Loucy (cell line): Measurements from ENCODE around the gene PTMA.
A peak's percentile ranks its signal among the peaks of the same experiment; 100 is the strongest.

ENCODE experiments used
- H2AFZ ChIP-seq: fragments of 200-600 bp; sonication (generic); 2 replicates; pipeline ENCODE4 v1.6.0; 2016; ENCODE audit warnings: antibody characterized with exemption, mild to moderate bottlenecking, low read length, moderate library complexity
- H3F3A ChIP-seq: fragments of 200-600 bp; 2 replicates; pipeline ENCODE4 v1.6.0; 2016; ENCODE audit warnings: antibody characterized with exemption, low read depth, mild to moderate bottlenecking
- H3K27me3 ChIP-seq: fragments of 200-600 bp; sonication (generic); 2 replicates; pipeline ENCODE4 v1.6.1; 2014; ENCODE audit warnings: low read length, mild to moderate bottlenecking; ENCODE audit not compliant: insufficient read depth, poor library complexity, severe bottlenecking
- H3K36me3 ChIP-seq: fragments of 200-600 bp; sonication (generic); 2 replicates; pipeline ENCODE4 v1.6.1; 2016; ENCODE audit warnings: low read length; ENCODE audit not compliant: insufficient read depth
- H3K4me1 ChIP-seq: fragments of 200-600 bp; sonication (generic); 2 replicates; pipeline ENCODE4 v1.5.1; 2014; ENCODE audit warnings: low read length, mild to moderate bottlenecking; ENCODE audit not compliant: insufficient read depth, poor library complexity, severe bottlenecking
- H3K4me2 ChIP-seq: fragments of 200-600 bp; sonication (generic); 2 replicates; pipeline ENCODE4 v1.6.0; 2014; ENCODE audit warnings: antibody characterized with exemption, low read length, low read depth, mild to moderate bottlenecking; ENCODE audit not compliant: poor library complexity, severe bottlenecking
- H3K4me3 ChIP-seq: fragments of 200-600 bp; sonication (generic); 2 replicates; pipeline ENCODE4 v1.5.1; 2014; ENCODE audit warnings: low read length, mild to moderate bottlenecking, mixed read lengths; ENCODE audit not compliant: poor library complexity, severe bottlenecking
- H3K79me2 ChIP-seq: fragments of 200-600 bp; sonication (generic); 2 replicates; pipeline ENCODE4 v1.6.1; 2014; ENCODE audit warnings: low read length; ENCODE audit not compliant: insufficient read depth
- H3K9ac ChIP-seq: fragments of 200-600 bp; sonication (generic); 2 replicates; pipeline ENCODE4 v1.6.0; 2014; ENCODE audit warnings: mild to moderate bottlenecking, low read depth, low read length, moderate library complexity; ENCODE audit not compliant: poor library complexity, severe bottlenecking
- H3K9me2 ChIP-seq: fragments of 200-600 bp; sonication (generic); replicated peaks from 2 replicates; pipeline ENCODE4 v1.6.1; 2016; ENCODE audit warnings: low read depth, low read length, mixed read lengths
- H3K9me3 ChIP-seq: fragments of 200-600 bp; sonication (generic); 2 replicates; pipeline ENCODE4 v1.6.1; 2014; ENCODE audit warnings: mild to moderate bottlenecking, antibody characterized with exemption, low read length, low read depth; ENCODE audit not compliant: insufficient read depth
- H4K20me1 ChIP-seq: fragments of 200-600 bp; sonication (generic); 2 replicates; pipeline ENCODE4 v1.6.0; 2014; ENCODE audit warnings: antibody characterized with exemption, low read length, mild to moderate bottlenecking; ENCODE audit not compliant: insufficient read depth, poor library complexity, severe bottlenecking
- EZH2phosphoT487 ChIP-seq: fragments of 200-600 bp; IDR thresholded peaks from 2 replicates; pipeline ENCODE4 v1.6.1; 2018; ENCODE audit warnings: antibody characterized with exemption, mild to moderate bottlenecking, moderate library complexity, borderline replicate concordance
- TF ChIP-seq, protein P1 (sequence below): fragments of 200-600 bp; sonication (generic); conservative IDR thresholded peaks from 2 replicates; pipeline ENCODE4 v1.5.1; 2014; ENCODE audit warnings: mild to moderate bottlenecking, antibody characterized with exemption, low read length

Gene PTMA

DNA sequence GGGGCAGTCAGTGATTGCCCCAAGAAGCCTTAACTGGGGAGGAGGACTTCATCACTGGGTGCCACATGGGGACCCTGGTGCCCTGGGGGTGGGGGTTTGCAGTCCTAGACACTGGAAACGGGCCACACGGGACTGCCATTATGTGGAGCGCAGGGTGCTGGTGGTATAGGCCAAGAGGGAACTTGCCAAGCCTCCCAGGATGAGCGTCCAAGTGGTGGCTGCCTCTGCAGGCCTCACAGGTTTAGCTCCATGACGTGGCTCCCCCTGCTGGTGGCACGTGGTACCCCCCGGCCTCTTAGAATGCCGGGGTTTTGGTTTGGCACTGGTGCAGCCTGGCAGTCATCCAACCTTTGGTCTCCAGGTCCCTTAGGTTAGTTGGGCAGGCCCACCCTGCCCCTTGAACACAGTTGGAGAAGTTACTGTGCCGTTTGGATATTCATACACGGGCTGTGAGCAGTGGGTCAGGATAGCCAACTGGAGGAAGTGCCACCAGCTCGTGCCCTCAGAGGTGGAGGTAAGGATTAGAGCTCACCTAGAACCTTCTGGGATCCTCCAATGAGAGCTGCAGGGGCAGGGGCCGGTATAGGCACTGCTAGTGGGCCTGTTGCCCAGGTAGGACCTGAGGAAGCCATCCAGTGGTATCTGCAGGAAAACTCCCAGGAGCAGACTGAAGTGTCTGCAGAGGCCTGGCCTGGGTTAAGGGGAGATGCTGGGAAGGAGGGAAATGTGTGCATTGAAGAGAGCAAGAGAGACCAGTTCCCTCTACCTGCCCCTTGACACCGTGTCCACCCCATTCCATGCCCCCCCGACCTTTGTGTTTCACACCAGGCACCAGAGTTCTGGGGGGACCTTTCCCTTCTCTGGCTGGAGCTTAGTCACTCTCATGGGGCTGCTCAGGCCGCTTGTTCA, 5.7 kb downstream of the PTMA start:
- TF ChIP-seq, protein P1, sequence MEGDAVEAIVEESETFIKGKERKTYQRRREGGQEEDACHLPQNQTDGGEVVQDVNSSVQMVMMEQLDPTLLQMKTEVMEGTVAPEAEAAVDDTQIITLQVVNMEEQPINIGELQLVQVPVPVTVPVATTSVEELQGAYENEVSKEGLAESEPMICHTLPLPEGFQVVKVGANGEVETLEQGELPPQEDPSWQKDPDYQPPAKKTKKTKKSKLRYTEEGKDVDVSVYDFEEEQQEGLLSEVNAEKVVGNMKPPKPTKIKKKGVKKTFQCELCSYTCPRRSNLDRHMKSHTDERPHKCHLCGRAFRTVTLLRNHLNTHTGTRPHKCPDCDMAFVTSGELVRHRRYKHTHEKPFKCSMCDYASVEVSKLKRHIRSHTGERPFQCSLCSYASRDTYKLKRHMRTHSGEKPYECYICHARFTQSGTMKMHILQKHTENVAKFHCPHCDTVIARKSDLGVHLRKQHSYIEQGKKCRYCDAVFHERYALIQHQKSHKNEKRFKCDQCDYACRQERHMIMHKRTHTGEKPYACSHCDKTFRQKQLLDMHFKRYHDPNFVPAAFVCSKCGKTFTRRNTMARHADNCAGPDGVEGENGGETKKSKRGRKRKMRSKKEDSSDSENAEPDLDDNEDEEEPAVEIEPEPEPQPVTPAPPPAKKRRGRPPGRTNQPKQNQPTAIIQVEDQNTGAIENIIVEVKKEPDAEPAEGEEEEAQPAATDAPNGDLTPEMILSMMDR, result peak; percentile 94
- TF ChIP-seq EZH2phosphoT487, result no peak
- H4K20me1 ChIP-seq, result peaks cover 53% of the 10 kb centered on the region
- H3F3A ChIP-seq, result peaks cover 28% of the 10 kb centered on the region
- H3K4me2 ChIP-seq, result peak overlapping the region; percentile 96
- peaks cover 22% of the 10 kb centered on the region for H3K4me1 ChIP-seq
- H3K9ac ChIP-seq, result peak overlapping the region; percentile 55
- H2AFZ ChIP-seq, result no peak overlapping the region
- peak overlapping the region; percentile 74 for H3K4me3 ChIP-seq
- peaks cover 68% of the 10 kb centered on the region for H3K79me2 ChIP-seq
- H3K9me2 ChIP-seq, result no peaks in the 10 kb centered on the region
- H3K9me3 ChIP-seq, result no peaks in the 10 kb centered on the region
- peaks cover 34% of the 10 kb centered on the region for H3K27me3 ChIP-seq
- peaks cover 55% of the 10 kb centered on the region for H3K36me3 ChIP-seq

DNA sequence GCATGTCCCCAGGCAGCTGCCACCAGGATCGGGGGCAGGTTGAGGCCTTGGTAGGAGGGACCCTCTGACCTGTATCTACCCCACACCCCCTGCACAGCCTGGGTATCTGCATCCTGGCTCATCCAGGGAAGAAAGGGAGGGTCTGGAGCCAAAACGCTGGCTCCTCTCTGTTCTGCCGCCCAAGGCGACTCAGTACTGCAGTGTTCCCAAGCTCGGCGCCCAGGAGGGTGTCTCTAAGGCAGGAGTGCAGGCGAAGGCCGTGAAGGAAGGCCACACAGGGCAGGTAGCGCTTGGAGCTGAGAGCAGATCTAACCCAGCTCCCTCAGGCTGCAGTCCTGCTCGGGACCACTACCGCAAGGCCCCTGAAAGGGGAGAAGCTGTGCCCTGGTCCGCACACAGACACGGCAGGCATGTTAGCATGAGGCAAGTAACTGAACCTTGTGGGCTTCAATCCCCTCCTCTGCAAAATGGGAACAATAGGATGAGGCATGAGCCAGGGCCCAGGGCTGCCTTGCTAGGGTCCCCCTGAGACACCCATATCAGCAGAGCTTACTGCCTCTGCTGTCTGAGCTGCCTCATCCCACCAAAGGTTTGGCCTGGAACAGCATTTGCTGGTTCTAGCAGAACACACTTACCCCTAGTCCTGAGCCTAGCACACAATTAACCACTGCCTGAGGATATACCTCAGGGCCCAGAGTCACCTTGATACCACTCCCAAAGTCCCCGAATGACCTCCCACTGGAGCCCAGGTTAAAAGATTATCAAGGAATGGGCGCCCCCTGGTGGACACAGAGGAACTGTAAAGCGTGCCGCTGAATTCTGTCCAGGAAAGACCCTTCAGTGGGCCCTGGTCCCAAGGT, 6.5 kb downstream of the PTMA start:
- peaks cover 59% of the 10 kb centered on the region for H3K79me2 ChIP-seq
- H2AFZ ChIP-seq, result no peak overlapping the region
- H3K27me3 ChIP-seq, result peaks cover 25% of the 10 kb centered on the region
- peaks cover 47% of the 10 kb centered on the region for H3K36me3 ChIP-seq
- no peaks in the 10 kb centered on the region for H3K9me2 ChIP-seq
- no peaks in the 10 kb centered on the region for H3K9me3 ChIP-seq
- peaks cover 45% of the 10 kb centered on the region for H4K20me1 ChIP-seq
- peak overlapping the region; percentile 96 for H3K4me2 ChIP-seq
- peak overlapping the region; percentile 74 for H3K4me3 ChIP-seq
- H3F3A ChIP-seq, result peaks cover 28% of the 10 kb centered on the region
- peaks cover 22% of the 10 kb centered on the region for H3K4me1 ChIP-seq
- TF ChIP-seq, protein P1, result peak; percentile 94
- TF ChIP-seq EZH2phosphoT487, result no peak
- H3K9ac ChIP-seq, result no peak overlapping the region

DNA sequence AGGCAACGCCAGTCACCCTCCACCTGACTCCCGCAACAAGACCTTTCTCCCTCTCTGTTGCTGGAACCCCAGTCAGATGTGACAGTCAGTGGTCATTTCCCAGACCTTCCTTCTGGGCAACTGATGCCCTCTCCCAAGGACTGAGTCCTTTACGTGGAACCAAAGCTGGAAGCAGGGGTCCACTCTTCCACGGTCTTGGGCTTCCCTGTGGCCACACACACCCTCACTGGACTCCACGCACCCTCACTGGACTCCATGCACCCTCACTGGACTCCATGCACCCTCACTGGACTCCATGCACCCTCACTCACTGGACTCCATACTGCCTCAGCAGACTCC, 7.1 kb downstream of the PTMA start:
- H2AFZ ChIP-seq, result no peak overlapping the region

More for the DNA sequence above, 7.1 kb downstream of the PTMA start:
- TF ChIP-seq, protein P1, result 0 out of 2 replicates have a peak, but pooled peaks have one; percentile 21
- no peak for TF ChIP-seq EZH2phosphoT487
- Histone ChIP-seq H3K4me3 (no peak overlapping the region), H3K4me2 (no peak overlapping the region), H3K9me2 (no peaks in the 10 kb centered on the region), H3K4me1 (peaks cover 22% of the 10 kb centered on the region), H3K27me3 (peaks cover 22% of the 10 kb centered on the region), H3K9me3 (no peaks in the 10 kb centered on the region), H4K20me1 (peaks cover 40% of the 10 kb centered on the region), H3K36me3 (peaks cover 44% of the 10 kb centered on the region), H3K79me2 (peaks cover 53% of the 10 kb centered on the region), H3K9ac (no peak overlapping the region), H3F3A (peaks cover 28% of the 10 kb centered on the region)
